ENCODE measurements around the gene AGPAT1. TPM values are rescaled to one million over a fixed set of nuclear protein-coding genes. Genes with fewer than 3 reads are reported as not detected.
A peak's percentile ranks its signal among the peaks of the same experiment; 100 is the strongest.
"Not testable (repeated sequence)": the region's sequence is repeated elsewhere in the genome, so short reads cannot be mapped to it uniquely, and the experiment has no call there.

AGPAT1 gene
- polyA plus RNA-seq, 3 donors: 94.6 to 109 (median 102) TPM

- no peak for DNase-seq (ENCODE audit: extremely low read depth in 1 of 11, low read depth in 9 of 11, low spot score in 4 of 11)
Measured at GRCh38 chr6:32158052-32158451, 17.8 kb downstream of the AGPAT1 start.

GRCh38 chr6:32156891-32157290 is 19.0 kb downstream of the AGPAT1 start:
- DNase-seq (ENCODE audit: extremely low read depth in 1 of 11, low read depth in 9 of 11, low spot score in 4 of 11): no peak

GRCh38 chr6:32154514-32155161 is 21.2 kb downstream of the AGPAT1 start:
- DNase-seq (ENCODE audit: extremely low read depth in 1 of 11, low read depth in 9 of 11, low spot score in 4 of 11): peak in 2 of 11 donors; percentile 73 to 82

DNA sequence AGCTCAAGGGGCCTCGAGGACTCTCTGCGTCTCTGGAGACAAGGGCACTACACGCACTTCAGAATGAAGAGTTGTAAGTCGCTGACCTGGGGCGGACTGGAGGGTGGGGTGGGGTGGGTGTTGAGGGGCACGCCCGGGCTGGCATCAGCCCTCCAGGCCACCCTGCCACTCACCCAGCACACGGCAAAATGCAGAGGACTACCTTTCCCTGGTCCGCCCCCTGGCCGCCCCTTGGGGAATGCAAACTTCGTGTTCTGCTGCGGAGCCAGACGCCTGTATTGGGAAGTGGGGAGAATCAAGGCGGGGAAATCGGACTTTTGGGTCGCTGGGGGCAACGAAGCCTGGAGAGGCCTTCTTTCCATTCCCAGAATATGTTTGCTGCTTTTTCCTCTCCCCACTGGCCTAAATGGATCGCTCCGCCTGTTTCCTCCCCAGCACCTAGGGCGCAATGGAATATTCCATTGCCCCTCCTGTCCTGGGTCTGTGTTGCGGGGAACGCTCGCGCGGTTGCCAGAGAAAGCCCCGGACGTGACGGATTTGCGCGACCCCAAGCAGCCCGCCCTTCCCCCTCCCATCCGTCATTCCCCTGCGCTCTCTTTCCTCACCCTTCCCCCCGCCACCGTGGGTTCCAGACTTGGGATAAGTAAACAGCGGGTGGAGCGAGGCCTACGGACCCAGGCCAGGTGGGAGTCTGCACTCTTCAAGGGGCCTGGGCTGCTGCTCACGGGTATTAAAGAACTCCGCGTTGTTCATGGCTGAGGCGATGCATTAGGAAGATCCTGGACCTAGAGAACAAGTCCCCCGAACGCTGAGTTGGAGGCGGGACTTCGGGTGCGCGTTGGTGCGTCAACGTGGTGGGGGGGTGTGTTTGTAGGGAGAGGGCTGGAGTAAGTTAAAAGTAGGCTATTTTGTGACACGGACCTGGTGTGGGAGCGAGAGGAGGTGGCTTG is 22.0 kb downstream of the AGPAT1 start, which contains the start of gene PPT2:
Gene PPT2, plus strand, starts transcription at position 578 of the 950 bp plus-strand sequence. CDS start 454 bp downstream, outside the sequence.
- DNase-seq (ENCODE audit: extremely low read depth in 1 of 11, low read depth in 9 of 11, low spot score in 4 of 11): peak; percentile 89 to 95 (median 91)

DNA sequence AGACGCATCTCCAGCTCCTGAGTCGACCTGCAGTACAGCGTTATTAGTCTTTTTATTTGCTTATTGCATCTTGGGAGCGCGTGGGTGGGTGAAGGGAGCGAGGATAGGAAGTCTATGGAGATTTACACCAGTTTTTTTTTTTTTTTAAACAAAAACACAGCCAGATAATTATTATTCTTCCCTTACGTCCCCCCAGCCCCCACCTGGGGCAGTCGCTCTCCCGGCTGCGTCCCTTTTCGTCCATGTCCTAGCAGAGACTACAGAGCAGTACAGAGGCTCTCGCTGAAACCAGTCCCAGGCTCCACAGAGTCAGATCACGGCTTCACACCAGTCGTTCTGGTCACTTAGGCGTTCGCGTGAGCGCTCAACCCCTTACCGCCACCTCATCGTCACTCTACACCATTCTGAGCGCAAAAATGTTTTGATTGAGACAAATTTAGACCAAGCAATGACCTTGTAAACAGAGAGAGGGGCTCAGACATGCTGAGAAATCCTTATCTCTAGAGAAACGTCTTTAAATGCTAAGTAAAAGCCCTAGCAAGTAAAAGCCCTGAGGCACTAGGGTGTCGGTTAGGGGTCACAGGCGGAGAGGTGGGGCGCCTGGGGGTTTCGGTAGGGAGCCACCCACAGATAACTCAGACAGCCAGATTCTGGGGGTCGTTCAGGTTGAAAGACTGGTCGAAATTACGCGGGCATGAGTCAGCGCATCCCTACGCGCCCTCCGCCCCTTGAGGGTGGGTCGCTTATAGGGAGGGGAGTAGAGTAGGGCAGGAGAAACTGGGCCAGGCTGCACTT is 22.9 kb downstream of the AGPAT1 start:
- no peak for DNase-seq (ENCODE audit: extremely low read depth in 1 of 11, low read depth in 9 of 11, low spot score in 4 of 11)

GRCh38 chr6:32151863-32152768 is 23.8 kb downstream of the AGPAT1 start, which contains the start of gene PRRT1:
Gene PRRT1 (minus strand): TSS chr6:32151939. CDS start chr6:32151827, 112 bp downstream.
- no peak for DNase-seq (ENCODE audit: extremely low read depth in 1 of 11, low read depth in 9 of 11, low spot score in 4 of 11)

DNA sequence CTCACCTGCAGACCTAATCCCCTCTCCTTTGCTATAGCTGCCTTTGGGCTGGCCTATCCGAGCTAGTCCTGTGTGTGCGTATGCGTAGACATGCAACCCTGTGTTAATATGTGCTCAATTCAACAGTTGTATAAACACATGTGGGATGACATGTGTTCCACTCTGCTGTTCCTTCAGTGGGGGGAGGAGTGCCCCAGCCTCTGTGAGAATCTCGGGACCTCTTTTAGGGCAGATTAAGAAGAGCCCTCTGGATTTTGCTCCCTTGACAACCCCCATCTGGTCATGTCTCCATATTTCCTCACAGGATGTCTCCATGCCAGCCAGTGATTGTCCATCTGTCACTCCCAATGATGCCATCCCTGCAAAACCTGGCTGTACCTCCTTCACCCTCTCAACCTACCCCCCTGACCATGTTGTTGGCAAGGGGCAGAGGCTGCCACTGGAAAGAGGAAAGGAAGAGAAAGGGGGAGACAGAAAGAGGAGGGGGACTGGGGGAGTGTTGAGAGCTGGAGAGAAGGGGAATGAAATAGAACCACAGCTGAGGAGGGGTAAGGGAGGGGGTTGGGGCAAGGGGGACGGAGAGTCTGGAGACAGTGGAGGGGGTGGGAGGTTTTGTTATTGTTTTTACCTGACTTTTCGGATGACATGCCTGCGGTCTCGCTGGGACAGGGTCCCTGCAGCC is 24.6 kb downstream of the AGPAT1 start:
- DNase-seq (ENCODE audit: extremely low read depth in 1 of 11, low read depth in 9 of 11, low spot score in 4 of 11): no peak

- no peak for DNase-seq (ENCODE audit: extremely low read depth in 1 of 11, low read depth in 9 of 11, low spot score in 4 of 11)
Measured at GRCh38 chr6:32149932-32150870, 25.7 kb downstream of the AGPAT1 start.

DNA sequence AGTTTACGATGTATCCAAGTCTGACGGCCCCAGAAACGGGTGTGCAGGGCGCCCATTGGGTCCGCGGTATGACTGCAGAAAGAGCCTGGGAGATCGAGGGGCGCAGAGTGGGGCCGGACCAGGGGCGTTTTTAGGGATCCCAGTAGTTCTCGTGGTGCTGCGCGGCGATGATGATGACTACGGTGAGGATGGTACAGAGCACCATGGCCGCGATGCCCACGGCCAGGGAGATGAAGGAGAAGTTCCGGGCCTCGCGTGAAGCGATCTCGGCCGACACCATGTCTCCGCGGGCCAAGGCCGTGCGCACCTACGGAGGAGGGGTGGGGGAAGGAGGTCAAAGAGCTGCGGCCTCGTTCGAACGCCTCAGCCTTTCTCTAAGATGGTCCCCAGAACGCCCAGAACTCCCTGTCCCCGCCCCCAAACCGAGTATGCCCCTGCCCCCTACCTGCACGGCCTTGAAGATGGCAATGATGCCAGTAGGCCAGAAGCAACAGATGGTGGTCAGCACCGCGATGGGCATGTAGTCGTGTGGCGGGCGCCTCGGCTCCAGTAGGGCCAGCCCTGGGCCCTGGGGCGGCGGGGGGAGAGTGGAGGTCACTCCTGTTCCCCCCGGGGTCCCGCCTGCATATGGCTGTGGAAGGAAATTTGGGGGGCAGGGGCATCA is 26.7 kb downstream of the AGPAT1 start:
- DNase-seq (ENCODE audit: extremely low read depth in 1 of 11, low read depth in 9 of 11, low spot score in 4 of 11): no peak

DNA sequence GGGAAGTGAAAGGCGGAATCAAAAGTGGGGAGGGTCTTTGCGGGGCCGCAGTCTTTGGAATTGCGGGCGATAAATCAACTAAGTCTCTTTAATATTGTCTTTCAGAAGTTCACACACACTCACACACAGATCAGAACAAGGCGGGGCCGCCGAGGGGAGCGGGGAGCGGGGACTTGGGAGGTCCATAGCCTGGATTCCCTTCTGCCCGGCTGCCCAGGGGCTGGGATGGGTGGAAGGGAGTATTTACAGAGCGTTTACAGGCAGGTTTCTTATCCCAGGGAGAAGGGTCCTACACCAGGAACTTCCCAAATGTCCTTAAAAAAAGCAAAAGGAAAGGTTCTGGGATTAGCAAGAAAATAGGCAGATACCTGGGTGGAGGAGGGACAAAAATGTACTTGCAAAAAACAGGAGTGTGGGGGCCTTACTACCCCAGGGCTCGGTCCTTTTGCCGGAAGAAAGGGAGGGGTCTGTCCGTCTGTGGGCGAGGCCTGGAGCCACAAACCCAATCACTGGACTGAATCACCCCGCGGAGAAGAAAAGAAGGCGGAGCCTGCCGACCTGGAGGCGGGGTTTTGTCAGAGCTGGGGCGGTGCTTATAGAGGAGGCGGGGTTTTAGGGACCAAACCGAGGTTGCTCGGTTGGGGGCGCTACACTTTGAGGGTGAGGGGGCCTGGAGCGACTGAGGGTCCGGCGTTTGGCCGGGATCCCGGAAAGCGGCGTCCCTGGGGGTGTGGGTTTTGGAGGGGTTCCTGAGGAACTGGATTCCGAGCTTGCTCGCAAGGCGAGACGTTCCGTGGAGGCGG is 27.4 kb downstream of the AGPAT1 start:
- peak in 7 of 11 donors; percentile 57 to 83 (median 66) for DNase-seq (ENCODE audit: extremely low read depth in 1 of 11, low read depth in 9 of 11, low spot score in 4 of 11)

DNA sequence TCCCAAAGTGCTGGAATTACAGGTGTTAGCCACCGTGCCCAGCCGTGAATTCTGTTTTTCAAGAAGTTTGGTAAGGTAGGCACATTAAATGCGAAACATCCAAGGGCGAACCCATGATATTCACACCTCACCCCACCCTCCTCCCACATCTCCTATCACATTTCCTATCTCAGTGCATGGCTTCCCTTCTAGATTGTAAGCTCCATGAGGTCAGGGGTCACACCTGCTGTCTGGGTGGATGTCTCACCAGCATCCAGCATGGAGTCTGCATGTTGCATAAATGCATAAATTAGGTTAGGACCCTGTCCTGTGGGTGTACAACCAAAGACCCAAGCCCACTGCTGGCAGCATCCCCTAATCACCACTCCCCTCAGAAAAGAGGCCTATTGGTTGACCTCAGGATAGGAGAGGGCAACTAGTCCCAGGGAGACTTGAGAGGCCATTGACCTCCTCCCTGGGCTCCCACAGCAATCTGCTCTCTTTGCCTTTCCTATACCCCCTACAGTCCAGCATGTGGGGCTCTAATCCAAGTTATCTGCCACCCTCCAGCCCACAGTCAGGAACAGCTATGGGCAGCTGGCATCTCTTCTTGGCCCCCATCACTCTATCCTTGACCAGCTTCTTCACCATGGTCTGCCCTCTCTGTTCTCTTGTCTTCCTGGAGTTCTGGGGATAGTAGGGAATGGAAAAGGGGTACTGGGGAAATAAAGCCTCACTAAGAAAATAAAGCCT is 28.3 kb downstream of the AGPAT1 start:
- DNase-seq (ENCODE audit: extremely low read depth in 1 of 11, low read depth in 9 of 11, low spot score in 4 of 11): no peak

GRCh38 chr6:32146687-32147086 is 29.2 kb downstream of the AGPAT1 start:
- DNase-seq (ENCODE audit: extremely low read depth in 1 of 11, low read depth in 9 of 11, low spot score in 4 of 11): no peak

DNA sequence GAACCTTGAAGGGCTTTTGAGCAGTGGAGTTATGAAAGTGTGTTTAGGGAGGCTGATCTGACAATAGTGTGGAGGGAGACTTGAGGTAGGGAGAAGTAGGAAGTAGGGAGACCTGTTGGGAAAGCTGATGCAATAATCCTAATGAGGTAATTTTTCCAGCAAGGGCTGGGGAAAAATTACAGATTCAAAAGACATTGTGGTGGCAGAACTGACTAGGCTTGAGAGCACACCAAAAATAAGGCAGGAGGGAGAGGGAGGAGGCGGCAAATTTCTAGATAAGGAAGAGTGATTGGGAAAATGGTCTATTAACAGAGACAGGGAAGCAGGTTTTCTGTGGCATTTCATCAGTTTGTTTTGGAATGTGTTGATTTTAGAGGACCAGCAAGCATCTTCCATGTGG is 29.6 kb downstream of the AGPAT1 start:
- no peak for DNase-seq (ENCODE audit: extremely low read depth in 1 of 11, low read depth in 9 of 11, low spot score in 4 of 11)

- not testable (repeated sequence) for DNase-seq (ENCODE audit: extremely low read depth in 1 of 11, low read depth in 9 of 11, low spot score in 4 of 11)
Measured at GRCh38 chr6:32144238-32144637, 31.6 kb downstream of the AGPAT1 start.
